K562 (cell line): ENCODE data around the gene GADL1. TPM values are rescaled to one million over a fixed set of nuclear protein-coding genes. Genes with fewer than 3 reads are reported as not detected.

Experiments
- ATAC-seq: fragments of 200-7000 bp; cut with Tn5 transposase; 3 replicates; pipeline ENCODE4 v1.9.1; 2020; ENCODE audit warnings: moderate library complexity
- BruUV-seq: library from RNA; stranded (reverse); fragments of 400-500 nt; replicated peaks from 2 replicates; lab custom pipeline; 2021; lab: Mats Ljungman, UMichigan
- CTCF ChIA-PET: fragments of 300-600 bp; formaldehyde crosslinking; extraction: SDS; loops from one replicate; lab custom pipeline; 2021; ENCODE audit warnings: low intra/inter-chr PET ratio; lab: Yijun Ruan, JAX
- POLR2A ChIA-PET: fragments of 300-600, 350-650 bp; sonication (Branson Sonifier 250); formaldehyde crosslinking; extraction: SDS; loops from one replicate; lab custom pipeline; 2021; ENCODE audit warnings: antibody characterized with exemption, inconsistent platforms; lab: Yijun Ruan, JAX
- DNase-seq, 4 experiments: peaks; one replicate each; pipeline versions ENCODE4 v3.0.0 to v3.0.0-alpha.2; 2011 to 2018; ENCODE audit warnings: low spot score in 3 of 4, mixed read lengths in 3 of 4; ENCODE audit errors: extremely low read depth in 1 of 4
- FAIRE-seq: peaks from 2 replicates; lab custom pipeline; 2011; peaks lifted over from hg19 to GRCh38; lab: Jason Lieb, UNC
- H2AFZ ChIP-seq: 2 replicates; pipeline ENCODE4 v1.6.0; 2011; ENCODE audit warnings: low read depth, low read length, control low read depth, inconsistent platforms
- H3K27ac ChIP-seq: fragments of 200-600 bp; 3 replicates; pipeline ENCODE4 v1.8.0; 2011; ENCODE audit warnings: low read depth, mild to moderate bottlenecking, control low read depth, inconsistent platforms, low read length, moderate library complexity, mixed read lengths; ENCODE audit errors: extremely low read depth
- H3K27me3 ChIP-seq, 2 experiments: fragments of 300-600 bp in 1 of 2; 2 replicates in 1 of 2; 3 replicates in 1 of 2; pipeline versions ENCODE4 v1.6.0 to v1.8.0; 2011; ENCODE audit warnings: inconsistent platforms in 2 of 2, low read length in 2 of 2, mild to moderate bottlenecking in 1 of 2, mixed read lengths in 1 of 2, moderate library complexity in 1 of 2; ENCODE audit not compliant: control insufficient read depth in 2 of 2, insufficient read depth in 2 of 2
- H3K36me3 ChIP-seq: fragments of 300-600 bp; 3 replicates; pipeline ENCODE4 v1.8.0; 2011; ENCODE audit warnings: mild to moderate bottlenecking, low read length, inconsistent platforms; ENCODE audit not compliant: control insufficient read depth, insufficient read depth
- H3K4me1 ChIP-seq, 2 experiments: fragments of 200-600 bp in 1 of 2; replicated peaks in 1 of 2; 2 replicates in 1 of 2; 3 replicates in 1 of 2; pipeline versions ENCODE4 v1.5.1 to v1.8.0; 2011; ENCODE audit warnings: inconsistent platforms in 2 of 2, low read length in 2 of 2, mild to moderate bottlenecking in 1 of 2, mixed read lengths in 1 of 2, moderate library complexity in 1 of 2; ENCODE audit not compliant: control insufficient read depth in 2 of 2, insufficient read depth in 2 of 2
- H3K4me2 ChIP-seq: 2 replicates; pipeline ENCODE4 v1.6.1; 2011; ENCODE audit warnings: low read length, control low read depth, inconsistent platforms, mixed read lengths; ENCODE audit not compliant: insufficient read depth
- H3K4me3 ChIP-seq: fragments of 200-600 bp; sonication (generic), shearing (Covaris generic); 2 replicates; pipeline ENCODE4 v1.5.1; 2016; ENCODE audit warnings: control low read depth, inconsistent platforms
- H3K79me2 ChIP-seq: fragments of 200-600 bp; 3 replicates; pipeline ENCODE4 v1.8.0; 2011; ENCODE audit warnings: low read length, inconsistent platforms; ENCODE audit not compliant: control insufficient read depth, insufficient read depth
- H3K9ac ChIP-seq, 2 experiments: 2 replicates each; pipeline versions ENCODE4 v1.6.0 to v1.6.1; 2011; ENCODE audit warnings: low read depth in 2 of 2, low read length in 2 of 2, control low read depth in 1 of 2, inconsistent platforms in 1 of 2, mild to moderate bottlenecking in 1 of 2, mixed read lengths in 1 of 2; ENCODE audit not compliant: insufficient read depth in 1 of 2
- H3K9me1 ChIP-seq: one replicate; pipeline ENCODE4 v1.6.0; 2011; ENCODE audit warnings: inconsistent platforms, mild to moderate bottlenecking, low read length, moderate library complexity; ENCODE audit not compliant: control insufficient read depth, insufficient read depth
- H3K9me3 ChIP-seq: replicated peaks from 2 replicates; pipeline ENCODE4 v1.5.1; 2011; ENCODE audit warnings: low read depth, low read length, inconsistent platforms; ENCODE audit not compliant: control insufficient read depth, insufficient read depth
- H4K20me1 ChIP-seq: replicated peaks from 2 replicates; pipeline ENCODE4 v1.6.1; 2011; ENCODE audit warnings: low read length, inconsistent platforms, mixed read lengths; ENCODE audit not compliant: control insufficient read depth, insufficient read depth
- ATF7 ChIP-seq: fragments of 450-650 bp; IDR thresholded peaks from 2 replicates; pipeline ENCODE4 v1.7.1; 2014; ENCODE audit warnings: mild to moderate bottlenecking, moderate library complexity
- MAZ ChIP-seq, 2 experiments: fragments of 450-650 bp in 1 of 2; sonication (generic) in 1 of 2; formaldehyde crosslinking; IDR thresholded peaks in 1 of 2; conservative IDR thresholded peaks in 1 of 2; 2 replicates each; pipeline versions ENCODE4 v1.4.0 to v1.5.0; 2020; ENCODE audit warnings: mild to moderate bottlenecking in 1 of 2, missing genetic modification reagents in 1 of 2
- OTX1 ChIP-seq: fragments of 450-650 bp; formaldehyde crosslinking; IDR thresholded peaks from 2 replicates; pipeline ENCODE4 v1.4.0; 2022; ENCODE audit warnings: mild to moderate bottlenecking
- POLR2AphosphoS2 ChIP-seq: IDR thresholded peaks from 2 replicates; pipeline ENCODE4 v1.6.1; 2012; ENCODE audit warnings: low read length, improper control_type of control experiment
- RBM34 ChIP-seq: fragments of 200-400 bp; formaldehyde crosslinking; IDR thresholded peaks from 2 replicates; pipeline ENCODE4 v1.6.1; 2018; ENCODE audit warnings: low read length, borderline replicate concordance; ENCODE audit not compliant: insufficient read depth
- SRF ChIP-seq, 2 experiments: fragments of 250-450, 450-650 bp in 1 of 2; sonication (Bioruptor Pico) in 1 of 2; sonication (generic) in 1 of 2; formaldehyde crosslinking; IDR thresholded peaks; 2 replicates each; pipeline versions ENCODE4 v1.5.0 to v1.5.1; 2020 to 2022; ENCODE audit warnings: mild to moderate bottlenecking in 1 of 2, missing genetic modification reagents in 1 of 2
- ZNF146 ChIP-seq: IDR thresholded peaks from one replicate; pipeline ENCODE4 v1.6.1; 2018; ENCODE audit warnings: missing compliant biosample characterization; ENCODE audit not compliant: unreplicated experiment
- WGBS: fragments of 100-300 bp; shearing (Covaris generic); methylation state at CpG from one replicate; pipeline ENCODE4 v1.1.6; 2016; ENCODE audit warnings: low coverage, mixed read lengths; ENCODE audit not compliant: insufficient coverage; ENCODE audit errors: missing lambda C conversion rate; 5-methylcytosine and 5-hydroxymethylcytosine counted together
- in situ Hi-C: fragments of 300-500 bp; cut with MboI; formaldehyde crosslinking; loops from 4 replicates; pipeline ENCODE4 v1.15.0; 2018; ENCODE audit warnings: inconsistent platforms, mixed read lengths
- intact Hi-C: fragments of 100-400 bp; cut with micrococcal nuclease; formaldehyde crosslinking; loops from 2 replicates; pipeline ENCODE4 v1.14.2; 2022
- polyA plus RNA-seq, 8 experiments: library from polyadenylated mRNA; depleted of rRNA in 4 of 8; stranded (reverse) in 5 of 8; unstranded in 3 of 8; fragments of >200 nt; fragmentation: Nextera tagmentation in 2 of 8; fragmentation: Illumina TruSeq in 1 of 8; extraction: Ambion mirVana in 2 of 8; extraction: Trizol in 1 of 8; gene quantifications; 2 replicates each; pipeline versions ENCODE4 v1.2.1 to v1.2.3, GENCODE V29; 2011 to 2014; ENCODE audit warnings: inconsistent platforms in 1 of 8, missing spikeins in 1 of 8
- total RNA-seq, 7 experiments: library from RNA; depleted of rRNA in 6 of 7; stranded (reverse); fragments of >200 nt in 6 of 7; fragmentation: Illumina TruSeq in 2 of 7; extraction: Trizol in 2 of 7; gene quantifications; 2 replicates each; pipeline versions ENCODE4 v1.2.1 to v1.2.3, GENCODE V29; 2011 to 2021; ENCODE audit warnings: low replicate concordance in 1 of 7
- TF ChIP-seq, protein P1 (sequence below): sonication (generic); formaldehyde crosslinking; IDR thresholded peaks from 2 replicates; pipeline ENCODE4 v1.8.0; 2022; ENCODE audit warnings: mild to moderate bottlenecking, missing genetic modification reagents

Gene GADL1
- total and polyA plus RNA-seq, 9 of the 15 experiments (the other 6 are each of a cell fraction or from before 2014, with no cell fraction given): 0.07 TPM; not detected in 8

DNA sequence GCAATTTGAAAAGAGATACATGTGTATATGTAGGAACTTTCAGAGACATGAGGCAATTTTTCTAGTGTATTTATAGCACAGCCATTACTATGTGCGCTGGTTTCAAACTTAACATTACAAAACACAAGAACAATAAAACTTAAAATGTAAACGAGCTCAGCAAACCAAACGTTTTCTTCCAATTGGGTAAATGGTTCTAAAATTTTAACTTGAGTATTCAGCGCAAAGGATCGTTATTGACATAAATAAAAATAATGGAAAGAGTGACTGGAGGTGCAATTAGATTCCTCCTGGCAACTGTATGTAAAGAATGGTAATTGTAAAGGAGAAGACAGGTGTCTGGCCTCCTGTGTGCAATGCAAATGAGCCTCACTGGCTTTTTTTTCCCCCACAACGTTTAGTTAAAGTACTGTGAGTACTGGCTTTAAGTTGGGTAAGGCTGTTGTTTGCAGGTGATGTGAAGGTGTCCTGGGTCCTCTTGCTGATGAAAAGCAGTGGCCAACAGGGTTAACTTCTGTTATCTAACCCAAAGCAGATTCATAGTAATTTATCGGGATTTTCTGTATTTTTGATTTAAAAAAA, 14.1 kb upstream of the GADL1 start:
- WGBS: 2% methylated on average over 7 of the region's 7 CpGs
- no peaks in the 10 kb centered on the region for H3K9me1 ChIP-seq
- H3K36me3 ChIP-seq: no peaks in the 10 kb centered on the region
- no peak overlapping the region for H3K27ac ChIP-seq
- ChIA-PET POLR2A (no interaction called here), CTCF (no interaction called here)
- H3K4me2 ChIP-seq: no peak overlapping the region
- in situ Hi-C loops: no loop called here
- H3K79me2 ChIP-seq: no peaks in the 10 kb centered on the region
- FAIRE-seq: no peak
- H3K4me3 ChIP-seq: no peak overlapping the region
- no peaks in the 10 kb centered on the region for H3K27me3 ChIP-seq
- no peak for DNase-seq
- intact Hi-C loops: no loop called here
- H2AFZ ChIP-seq: no peak overlapping the region
- no peak overlapping the region for H3K9ac ChIP-seq
- no peak for TF ChIP-seq ATF7
- no peak for TF ChIP-seq RBM34
- TF ChIP-seq POLR2AphosphoS2: no peak
- no peak for TF ChIP-seq SRF (CRISPR knock-in tag; IDR thresholded peaks at IDR 0.05)
- TF ChIP-seq ZNF146 (CRISPR knock-in tag): no peak
- no peak for TF ChIP-seq OTX1
- TF ChIP-seq MAZ (CRISPR knock-in tag; conservative IDR thresholded peaks at IDR 0.05 in 1 of 2, IDR thresholded peaks at IDR 0.05 in 1 of 2): no peak
- TF ChIP-seq, protein P1, sequence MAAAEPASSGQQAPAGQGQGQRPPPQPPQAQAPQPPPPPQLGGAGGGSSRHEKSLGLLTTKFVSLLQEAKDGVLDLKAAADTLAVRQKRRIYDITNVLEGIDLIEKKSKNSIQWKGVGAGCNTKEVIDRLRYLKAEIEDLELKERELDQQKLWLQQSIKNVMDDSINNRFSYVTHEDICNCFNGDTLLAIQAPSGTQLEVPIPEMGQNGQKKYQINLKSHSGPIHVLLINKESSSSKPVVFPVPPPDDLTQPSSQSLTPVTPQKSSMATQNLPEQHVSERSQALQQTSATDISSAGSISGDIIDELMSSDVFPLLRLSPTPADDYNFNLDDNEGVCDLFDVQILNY (CRISPR knock-in tag): no peak
- TF ChIP-seq, all 486 proteins: peak for 0
- no peaks in the 10 kb centered on the region for H4K20me1 ChIP-seq
- H3K4me1 ChIP-seq: no peaks in the 10 kb centered on the region
- H3K9me3 ChIP-seq: no peaks in the 10 kb centered on the region
- no TSS peak for BruUV-seq
- ATAC-seq: no peak
